OCI-LY1 (cell line): ENCODE results near the gene ARL11.

ENCODE experiments used
- H2AFZ ChIP-seq: fragments of 200-600 bp; sonication (generic), shearing (Covaris generic); 2 replicates; pipeline ENCODE4 v1.6.0; 2014; ENCODE audit warnings: antibody characterized with exemption, mild to moderate bottlenecking, low read length
- H3F3A ChIP-seq: fragments of 200-600 bp; sonication (generic), shearing (Covaris generic); 2 replicates; pipeline ENCODE4 v1.6.0; 2014; ENCODE audit warnings: mild to moderate bottlenecking, antibody characterized with exemption, low read length, moderate library complexity; ENCODE audit not compliant: insufficient read depth
- H3K27ac ChIP-seq: fragments of 200-600 bp; sonication (generic); 2 replicates; pipeline ENCODE4 v1.5.1; 2014; ENCODE audit warnings: low read length, mixed run types, mild to moderate bottlenecking, low read depth; ENCODE audit not compliant: poor library complexity, severe bottlenecking
- H3K27me3 ChIP-seq: fragments of 200-600 bp; sonication (generic); 2 replicates; pipeline ENCODE4 v1.6.0; 2014; ENCODE audit warnings: antibody characterized with exemption, mild to moderate bottlenecking, low read length, moderate library complexity; ENCODE audit not compliant: insufficient read depth
- H3K36me3 ChIP-seq: fragments of 200-600 bp; sonication (generic); 2 replicates; pipeline ENCODE4 v1.6.1; 2014; ENCODE audit warnings: mild to moderate bottlenecking, antibody characterized with exemption, low read length, moderate library complexity, mixed read lengths; ENCODE audit not compliant: insufficient read depth
- H3K4me1 ChIP-seq: fragments of 200-600 bp; sonication (generic); 2 replicates; pipeline ENCODE4 v1.5.1; 2014; ENCODE audit warnings: mild to moderate bottlenecking, low read length, moderate library complexity; ENCODE audit not compliant: insufficient read depth, severe bottlenecking
- H3K4me2 ChIP-seq: fragments of 200-600 bp; sonication (generic), shearing (Covaris generic); 2 replicates; pipeline ENCODE4 v1.6.1; 2014; ENCODE audit warnings: low read length
- H3K4me3 ChIP-seq: fragments of 200-600 bp; sonication (generic); 2 replicates; pipeline ENCODE4 v1.5.1; 2014; ENCODE audit warnings: low read length, low read depth, mild to moderate bottlenecking, mixed read lengths; ENCODE audit not compliant: poor library complexity, severe bottlenecking
- H3K79me2 ChIP-seq: fragments of 200-600 bp; shearing (Covaris generic); 2 replicates; pipeline ENCODE4 v1.6.1; 2016; ENCODE audit warnings: mixed run types, low read length, mixed read lengths; ENCODE audit not compliant: insufficient read depth
- H3K9ac ChIP-seq: fragments of 200-600 bp; sonication (generic), shearing (Covaris generic); 2 replicates; pipeline ENCODE4 v1.6.1; 2014; ENCODE audit warnings: mild to moderate bottlenecking, low read length, mixed read lengths
- H3K9me2 ChIP-seq: fragments of 200-600 bp; sonication (generic), shearing (Covaris generic); 2 replicates; pipeline ENCODE4 v1.6.1; 2014; ENCODE audit warnings: low read depth, mild to moderate bottlenecking, low read length, mixed read lengths
- H3K9me3 ChIP-seq: fragments of 200-600 bp; shearing (Covaris generic); 2 replicates; pipeline ENCODE4 v1.6.1; 2014; ENCODE audit warnings: low read length, mixed read lengths
- H4K20me1 ChIP-seq: fragments of 200-600 bp; sonication (generic), shearing (Covaris generic); 2 replicates; pipeline ENCODE4 v1.6.0; 2016; ENCODE audit warnings: mild to moderate bottlenecking, low read length; ENCODE audit not compliant: insufficient read depth
- CTCF ChIP-seq: fragments of 200-600 bp; sonication (generic), shearing (Covaris generic); IDR thresholded peaks from 2 replicates; pipeline ENCODE4 v1.5.1; 2017; ENCODE audit warnings: mild to moderate bottlenecking, antibody characterized with exemption, low read length, moderate library complexity, mixed read lengths
- EZH2 ChIP-seq: fragments of 200-600 bp; sonication (generic), shearing (Covaris generic); IDR thresholded peaks from 2 replicates; pipeline ENCODE4 v1.8.0; 2017; ENCODE audit warnings: borderline replicate concordance, mixed run types, mild to moderate bottlenecking, antibody characterized with exemption, low read length, moderate library complexity, mixed read lengths

The ARL11 gene

DNA sequence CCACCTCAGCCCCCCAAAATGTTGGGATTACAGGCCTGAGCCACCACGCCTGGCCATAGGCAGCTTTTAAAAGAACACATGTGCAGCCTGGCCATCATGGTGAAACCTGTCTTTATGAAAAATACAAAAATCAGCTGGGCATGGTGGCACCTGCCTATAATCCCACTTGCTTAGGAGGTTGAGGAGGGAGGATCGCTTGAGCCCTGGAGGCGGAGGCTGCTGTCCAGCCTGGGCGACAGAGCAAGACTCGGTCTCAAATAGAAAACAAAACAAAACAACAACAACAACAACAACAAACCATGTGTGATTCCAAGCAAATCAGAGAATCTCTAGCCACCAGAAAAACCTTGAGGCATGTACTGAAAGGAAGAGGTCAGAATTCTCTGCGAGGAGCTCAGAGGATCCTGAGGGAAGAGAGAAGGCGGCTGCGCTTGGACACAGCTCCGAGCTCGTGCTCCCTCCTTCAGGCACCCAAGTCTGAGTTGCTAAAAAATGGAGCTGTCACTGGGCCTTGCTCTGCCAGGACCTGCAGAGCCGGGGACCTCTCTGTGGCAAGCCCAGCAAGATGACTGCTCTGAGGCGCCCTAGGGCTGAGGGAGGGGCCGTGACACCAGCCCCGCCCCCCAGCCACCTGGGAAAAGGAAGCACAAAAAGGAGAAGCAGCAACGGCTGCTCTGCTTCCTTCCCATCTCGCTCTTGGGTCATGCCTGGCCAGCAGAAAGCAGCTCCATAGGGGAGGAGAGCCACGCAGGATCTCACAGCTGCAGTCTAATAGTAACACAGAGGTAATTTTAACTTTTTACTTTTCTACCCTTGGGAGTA lies at the start of gene ARL11:
Gene ARL11 (plus strand): TSS at position 677 of the 822 bp plus-strand sequence. CDS start 1,941 bp downstream, outside the sequence.
- H2AFZ ChIP-seq = no peak within 1 kb of the TSS
- no peaks in the 10 kb centered on the region for H3F3A ChIP-seq
- no peaks in the 10 kb centered on the region for H3K27me3 ChIP-seq
- peak within 1 kb of the TSS; percentile 75 for H3K27ac ChIP-seq
- H3K4me1 ChIP-seq = peaks cover 43% of the 10 kb centered on the region
- peak within 1 kb of the TSS; percentile 88 for H3K4me2 ChIP-seq
- no peaks in the 10 kb centered on the region for H3K9me2 ChIP-seq
- no peaks in the 10 kb centered on the region for H4K20me1 ChIP-seq
- TF ChIP-seq CTCF (no peak), EZH2 (no peak)
- no peaks in the 10 kb centered on the region for H3K9me3 ChIP-seq
- peak within 1 kb of the TSS; percentile 88 for H3K4me3 ChIP-seq
- H3K79me2 ChIP-seq = peaks cover 6% of the 10 kb centered on the region
- peaks cover 30% of the 10 kb centered on the region for H3K36me3 ChIP-seq
- H3K9ac ChIP-seq = peak within 1 kb of the TSS; percentile 92

GRCh38 chr13:49579501-49579900 lies 48.8 kb upstream of the ARL11 start:
- Histone ChIP-seq H3K27ac (no peak overlapping the region), H3K4me1 (peaks cover 20% of the 10 kb centered on the region), H3K36me3 (peaks cover 57% of the 10 kb centered on the region), H3K4me2 (no peak overlapping the region), H3F3A (no peaks in the 10 kb centered on the region), H4K20me1 (no peaks in the 10 kb centered on the region), H3K9me3 (no peaks in the 10 kb centered on the region), H3K9me2 (no peaks in the 10 kb centered on the region), H3K9ac (no peak overlapping the region), H3K27me3 (no peaks in the 10 kb centered on the region), H3K4me3 (no peak overlapping the region), H3K79me2 (peaks cover 12% of the 10 kb centered on the region), H2AFZ (no peak overlapping the region)
- TF ChIP-seq CTCF = no peak
- TF ChIP-seq EZH2 = no peak

DNA sequence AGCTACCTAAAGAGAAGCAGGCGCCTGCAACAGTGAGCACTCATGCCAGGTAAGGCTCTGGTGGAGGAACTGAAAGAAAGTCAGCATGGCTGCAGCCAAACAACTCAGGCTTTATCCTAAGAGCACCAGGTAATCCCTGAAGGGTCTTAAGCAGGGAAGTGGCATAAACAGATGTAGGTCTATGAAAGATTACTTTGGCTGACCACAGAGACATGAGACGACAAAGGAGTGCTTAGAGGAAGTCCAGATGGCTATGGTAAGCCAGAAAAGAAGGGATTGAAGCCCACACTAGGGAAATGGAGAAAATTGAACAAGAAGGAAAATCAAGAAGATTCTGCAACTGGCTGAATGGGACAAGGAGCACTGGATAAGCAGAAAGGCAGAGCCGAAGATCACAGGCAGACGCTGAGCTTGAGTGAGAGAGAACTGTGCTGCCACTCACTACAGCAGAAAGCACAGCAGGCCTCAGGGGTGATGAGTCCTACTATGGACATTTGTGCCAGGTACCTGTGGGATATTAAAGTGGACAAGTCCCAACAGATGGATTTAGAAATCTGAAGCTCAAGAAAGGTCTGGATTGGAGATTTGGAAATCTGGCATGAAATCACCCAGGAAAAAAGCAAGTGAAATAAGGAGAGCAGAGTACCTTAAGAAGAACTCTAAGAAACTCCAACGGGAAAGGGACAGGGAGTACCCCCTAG lies 47.2 kb upstream of the ARL11 start:
- Histone ChIP-seq H3F3A (no peaks in the 10 kb centered on the region), H3K9me3 (no peaks in the 10 kb centered on the region), H2AFZ (no peak overlapping the region), H3K9ac (no peak overlapping the region; the same call in 1 of the 2 replicates), H3K27ac (peak overlapping the region; percentile 37), H4K20me1 (no peaks in the 10 kb centered on the region), H3K27me3 (no peaks in the 10 kb centered on the region), H3K4me1 (peaks cover 26% of the 10 kb centered on the region), H3K9me2 (no peaks in the 10 kb centered on the region), H3K36me3 (peaks cover 51% of the 10 kb centered on the region), H3K4me2 (no peak overlapping the region), H3K4me3 (no peak overlapping the region), H3K79me2 (peaks cover 18% of the 10 kb centered on the region)
- TF ChIP-seq CTCF (no peak), EZH2 (no peak)
